ENCODE data around the gene STAT1.

The STAT1 gene

GRCh38 chr2:190959911-190960788, 53.8 kb downstream of the STAT1 start:
- DNase-seq (ENCODE audit: low read depth in 2 of 2) = no peak

DNA sequence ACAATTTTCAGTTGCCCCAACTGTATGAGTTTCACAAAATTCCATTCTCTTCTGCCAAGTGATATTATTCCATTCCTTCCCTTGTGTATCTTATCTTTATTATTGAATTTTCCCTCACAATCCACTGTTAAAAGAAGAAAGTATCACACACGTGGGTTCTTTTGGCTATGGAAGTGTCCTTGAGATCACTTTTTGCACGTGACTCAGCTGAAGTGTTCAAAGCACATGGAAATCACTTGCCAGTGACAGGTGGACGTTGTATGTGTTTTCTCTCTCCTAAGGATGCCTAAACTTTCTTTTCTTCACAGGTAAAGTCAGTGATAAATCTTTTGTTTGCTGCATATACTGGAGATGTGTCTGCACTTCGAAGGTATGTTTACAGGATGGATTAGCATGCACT, 60.7 kb downstream of the STAT1 start:
- no peak for DNase-seq (ENCODE audit: low read depth in 2 of 2)

- no peak for DNase-seq (ENCODE audit: low read depth in 2 of 2)
Observed at GRCh38 chr2:190950566-190950991, 63.4 kb downstream of the STAT1 start.

GRCh38 chr2:190948671-190949070, 65.3 kb downstream of the STAT1 start:
- DNase-seq (ENCODE audit: low read depth in 2 of 2) = no peak

GRCh38 chr2:190947711-190948251, 66.2 kb downstream of the STAT1 start:
- DNase-seq (ENCODE audit: low read depth in 2 of 2) = no peak

DNA sequence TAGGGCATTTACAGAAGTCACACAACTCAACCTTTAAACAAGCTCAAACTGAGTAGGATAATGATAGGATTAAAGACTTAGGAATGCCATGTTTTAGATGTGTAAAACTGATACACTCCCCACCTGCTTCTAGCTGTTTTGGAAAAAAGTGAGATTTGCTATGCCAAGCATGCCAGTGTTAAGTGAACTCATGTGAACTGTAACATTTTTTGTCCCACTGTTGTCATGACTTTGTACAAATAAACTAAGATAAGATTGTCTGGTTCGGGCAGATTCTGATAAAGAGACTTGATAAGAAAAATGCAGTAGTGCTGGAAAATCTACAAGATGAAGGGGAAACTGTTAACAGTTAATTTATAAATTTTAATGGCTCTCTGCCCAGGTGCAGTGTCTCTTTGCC, 66.8 kb downstream of the STAT1 start:
- DNase-seq (ENCODE audit: low read depth in 2 of 2) = no peak

- DNase-seq (ENCODE audit: low read depth in 2 of 2) = no peak
Observed at GRCh38 chr2:190943706-190944105, 70.3 kb downstream of the STAT1 start.

GRCh38 chr2:190942697-190943096, 71.3 kb downstream of the STAT1 start:
- no peak for DNase-seq (ENCODE audit: low read depth in 2 of 2)

GRCh38 chr2:190941571-190941970, 72.4 kb downstream of the STAT1 start:
- no peak for DNase-seq (ENCODE audit: low read depth in 2 of 2)

DNA sequence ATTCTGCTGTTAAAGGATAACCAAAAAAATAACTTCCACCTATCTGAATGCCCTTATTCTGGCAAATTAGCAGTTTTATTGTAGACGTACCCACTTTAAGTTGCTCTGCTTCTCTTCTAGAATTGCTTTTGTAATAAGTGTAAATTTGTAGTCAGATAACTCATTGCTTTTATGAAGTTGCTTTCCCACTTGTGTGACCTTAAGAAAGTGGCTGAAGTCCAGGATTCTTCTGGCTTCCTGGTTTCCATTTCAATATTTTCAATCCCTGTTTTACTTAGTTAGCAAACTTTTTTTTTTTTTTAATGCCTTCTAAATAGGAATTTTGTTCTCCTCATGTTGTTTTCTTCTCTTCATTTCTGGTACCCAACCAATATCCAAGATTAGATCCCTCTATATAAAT, 73.5 kb downstream of the STAT1 start:
- DNase-seq (ENCODE audit: low read depth in 2 of 2) = no peak

GRCh38 chr2:190938771-190939335, 75.1 kb downstream of the STAT1 start:
- DNase-seq (ENCODE audit: low read depth in 2 of 2) = no peak

- no peak for DNase-seq (ENCODE audit: low read depth in 2 of 2)
Observed at GRCh38 chr2:190935054-190935453, 78.9 kb downstream of the STAT1 start.

GRCh38 chr2:190933361-190933760, 80.6 kb downstream of the STAT1 start:
- DNase-seq (ENCODE audit: low read depth in 2 of 2) = no peak

DNA sequence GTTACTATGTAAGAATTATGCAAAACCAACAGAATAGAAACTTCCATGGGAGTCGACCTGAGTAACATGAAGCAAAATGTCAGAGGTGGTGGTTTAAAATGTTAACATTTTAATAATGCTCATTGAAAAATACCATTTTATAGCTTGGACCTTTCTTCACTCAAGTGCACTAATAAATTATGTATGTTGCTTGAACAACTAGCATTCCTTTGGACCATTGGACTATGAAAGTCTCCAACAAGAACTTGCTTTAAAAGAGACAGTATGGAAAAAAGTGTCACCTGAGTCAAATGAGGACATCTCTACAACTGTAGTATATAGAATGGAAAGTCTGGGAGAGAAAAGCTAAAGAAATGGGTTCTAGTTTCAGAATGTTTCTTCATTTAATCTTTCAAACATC, 81.5 kb downstream of the STAT1 start:
- DNase-seq (ENCODE audit: low read depth in 2 of 2) = no peak

DNA sequence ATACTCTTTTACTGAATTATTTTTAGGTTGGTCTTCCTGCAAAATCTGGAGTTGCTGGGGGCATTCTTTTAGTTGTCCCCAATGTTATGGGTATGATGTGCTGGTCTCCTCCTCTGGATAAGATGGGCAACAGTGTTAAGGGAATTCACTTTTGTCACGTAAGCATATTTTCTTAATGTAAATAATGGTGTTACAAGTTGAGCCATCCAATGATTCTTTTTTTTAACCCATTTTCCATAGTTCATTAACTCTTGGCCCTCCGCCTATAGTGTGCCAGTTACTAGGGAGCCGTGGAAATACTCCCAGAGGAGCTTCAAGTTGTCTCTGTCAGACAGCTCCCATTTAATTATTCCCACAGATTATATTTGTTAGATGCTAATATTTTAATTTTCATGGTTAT, 83.6 kb downstream of the STAT1 start:
- no peak for DNase-seq (ENCODE audit: low read depth in 2 of 2)

GRCh38 chr2:190929919-190930318, 84.1 kb downstream of the STAT1 start:
- no peak for DNase-seq (ENCODE audit: low read depth in 2 of 2)

DNA sequence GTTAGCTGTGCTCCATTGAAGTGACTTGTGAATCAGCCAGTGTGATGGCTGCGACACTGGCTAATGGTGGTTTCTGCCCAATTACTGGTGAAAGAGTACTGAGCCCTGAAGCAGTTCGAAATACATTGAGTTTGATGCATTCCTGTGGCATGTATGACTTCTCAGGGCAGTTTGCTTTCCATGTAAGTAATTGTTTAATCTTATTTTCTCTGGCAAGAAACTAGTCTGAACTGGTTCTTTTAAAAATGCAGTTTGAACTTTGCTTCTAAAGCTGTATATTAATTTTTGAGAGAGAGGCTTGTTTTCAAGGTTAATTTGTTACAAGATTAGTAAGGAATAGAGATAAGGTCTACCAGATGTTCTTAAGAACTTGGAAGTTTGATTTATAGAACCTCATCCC, 86.7 kb downstream of the STAT1 start:
- DNase-seq (ENCODE audit: low read depth in 2 of 2) = no peak

DNA sequence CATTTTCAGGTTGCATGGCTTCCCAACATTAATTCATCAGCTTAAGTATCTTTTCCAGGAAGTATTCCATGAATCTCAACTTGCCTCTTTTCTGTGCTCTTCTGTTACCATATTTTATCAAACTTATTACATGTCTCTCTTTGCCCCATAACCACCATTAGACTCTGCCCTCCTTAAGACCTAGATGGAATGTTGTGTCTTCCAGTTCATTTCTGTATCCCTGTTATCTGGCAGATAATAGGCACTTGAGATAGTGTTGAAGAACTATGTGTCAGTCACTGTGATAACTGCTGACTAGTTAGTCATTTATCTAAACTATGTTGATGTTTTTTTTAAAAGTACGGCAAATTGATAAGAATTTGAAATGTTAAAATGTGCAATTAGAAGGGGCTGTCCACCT, 91.6 kb downstream of the STAT1 start:
- no peak for DNase-seq (ENCODE audit: low read depth in 2 of 2)

- no peak for DNase-seq (ENCODE audit: low read depth in 2 of 2)
Observed at GRCh38 chr2:190920085-190920484, 93.9 kb downstream of the STAT1 start.

All from stimulated activated CD4-positive, alpha-beta T cell treated with anti-CD3 and anti-CD28 coated beads, Interleukin-4, amount 100 ng/mL, for 48 hours (primary cell).